ENCODE results near the gene TTLL11. TPM values are rescaled to one million over a fixed set of nuclear protein-coding genes. Genes with fewer than 3 reads are reported as not detected.

TTLL11 gene
- polyA plus RNA-seq, 1 of the 3 experiments (the other 2 are of a cell fraction) = 6.8 TPM

DNA sequence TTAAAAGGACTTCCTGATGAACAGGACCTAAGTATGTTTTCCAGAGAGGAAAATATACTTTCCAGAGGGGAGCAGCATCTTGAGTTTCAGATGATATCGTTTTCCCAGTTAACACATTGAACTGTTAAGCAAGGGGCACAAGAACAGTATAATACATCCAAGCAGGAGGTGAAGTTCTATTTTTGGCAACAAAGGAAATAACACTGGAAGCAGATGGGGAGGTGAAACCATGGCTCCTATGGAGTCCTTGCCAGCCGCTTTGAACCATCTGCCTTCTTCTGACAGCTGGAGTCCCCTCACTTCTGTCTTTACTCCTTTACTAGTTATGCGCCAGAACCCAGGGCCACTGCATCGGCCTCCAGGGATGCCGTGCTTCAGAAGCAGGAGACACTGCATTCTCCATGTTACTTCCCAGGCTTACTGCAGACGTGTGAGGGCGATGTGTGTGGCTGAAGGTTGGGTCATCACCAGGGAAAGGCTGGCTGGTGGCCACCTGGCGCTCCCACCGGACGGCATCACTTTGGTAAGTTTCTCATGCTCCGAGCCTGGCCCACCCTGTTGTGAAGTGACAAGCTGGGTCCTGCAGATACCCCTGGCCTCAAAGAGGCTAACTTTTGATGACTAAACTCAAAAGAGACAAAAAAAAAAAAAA is 77.8 kb downstream of the TTLL11 start:
- no peaks in the 10 kb centered on the region for H4K20me1 ChIP-seq (ENCODE audit: insufficient read depth)

GRCh38 chr9:122011818-122012498 is 81.2 kb downstream of the TTLL11 start:
- WGBS (ENCODE audit: low lambda C conversion rate) = 90% methylated on average over 4 of the region's 4 CpGs
- H3K36me3 ChIP-seq (replicated peaks in 1 of 2; ENCODE audit: control insufficient read depth in 1 of 2, insufficient read depth in 2 of 2, low read length in 1 of 2) = peaks cover 0 to 3% of the 10 kb centered on the region in 2 experiments
- H3K4me3 ChIP-seq (ENCODE audit: low read depth in 2 of 2, low read length in 1 of 2) = no peak overlapping the region
- no peaks in the 10 kb centered on the region for H3F3A ChIP-seq (replicated peaks; ENCODE audit: insufficient read depth)
- H3K9me3 ChIP-seq = no peaks in the 10 kb centered on the region
- no peaks in the 10 kb centered on the region for H3K4me1 ChIP-seq (ENCODE audit: control insufficient read depth in 1 of 2, insufficient read depth in 2 of 2, low read depth in 1 of 2, low read length in 1 of 2)
- no peaks in the 10 kb centered on the region for H3K79me2 ChIP-seq (ENCODE audit: insufficient read depth)
- TF ChIP-seq PBX3 (IDR thresholded peaks at IDR 0.05) = no peak
- TF ChIP-seq ELF1 (IDR thresholded peaks at IDR 0.05) = no peak
- no peak for TF ChIP-seq CHD2 (IDR thresholded peaks at IDR 0.05; ENCODE audit: low read length, partially characterized antibody)
- no peak for TF ChIP-seq YY1 (IDR thresholded peaks at IDR 0.05; ENCODE audit: low read depth)
- TF ChIP-seq GABPA (IDR thresholded peaks at IDR 0.05; ENCODE audit: low read depth) = no peak
- TF ChIP-seq SMC3 (IDR thresholded peaks at IDR 0.05; ENCODE audit: low read depth, low read length) = no peak
- H3K27ac ChIP-seq (ENCODE audit: low read depth in 2 of 2, low read length in 1 of 2) = no peak overlapping the region
- no peaks in the 10 kb centered on the region for H3K9me2 ChIP-seq
- CTCF ChIA-PET = no interaction called here
- no peak overlapping the region for H2AFZ ChIP-seq (ENCODE audit: low read depth)
- no peaks in the 10 kb centered on the region for H3K27me3 ChIP-seq (ENCODE audit: insufficient read depth)
- H4K20me1 ChIP-seq (ENCODE audit: insufficient read depth) = no peaks in the 10 kb centered on the region
- no peak overlapping the region for H3K9ac ChIP-seq
- DNase-seq = no peak
- no peak overlapping the region for H3K4me2 ChIP-seq
- POLR2A ChIA-PET = no interaction called here

More for the DNA sequence above, 77.8 kb downstream of the TTLL11 start:
- H3K4me3 ChIP-seq (ENCODE audit: low read depth in 2 of 2, low read length in 1 of 2) = no peak overlapping the region
- H3K9ac ChIP-seq = no peak overlapping the region
- no peak overlapping the region for H3K4me2 ChIP-seq
- H3K27me3 ChIP-seq (ENCODE audit: insufficient read depth) = no peaks in the 10 kb centered on the region
- no peak overlapping the region for H2AFZ ChIP-seq (ENCODE audit: low read depth)
- H3K27ac ChIP-seq (ENCODE audit: low read depth in 2 of 2, low read length in 1 of 2) = no peak overlapping the region
- no peaks in the 10 kb centered on the region for H3K9me2 ChIP-seq
- ChIA-PET POLR2A (no interaction called here), CTCF (interaction anchor here (1.5 kb wide), 1 partner anchor 10 kb away, joined by 5 read pairs; no protein-coding TSS in a partner anchor)
- no peak for DNase-seq
- H3K36me3 ChIP-seq (replicated peaks in 1 of 2; ENCODE audit: control insufficient read depth in 1 of 2, insufficient read depth in 2 of 2, low read length in 1 of 2) = peaks cover 0 to 3% of the 10 kb centered on the region in 2 experiments
- 94% methylated on average over 11 of the region's 11 CpGs for WGBS (ENCODE audit: low lambda C conversion rate)
- no peaks in the 10 kb centered on the region for H3K4me1 ChIP-seq (ENCODE audit: control insufficient read depth in 1 of 2, insufficient read depth in 2 of 2, low read depth in 1 of 2, low read length in 1 of 2)
- no peak for TF ChIP-seq GABPA (IDR thresholded peaks at IDR 0.05; ENCODE audit: low read depth)
- TF ChIP-seq JUND (IDR thresholded peaks at IDR 0.05) = no peak
- TF ChIP-seq EP300 (IDR thresholded peaks at IDR 0.05; ENCODE audit: borderline replicate concordance in 1 of 2, low read depth in 1 of 2, low read length in 1 of 2) = no peak
- TF ChIP-seq RAD21 (IDR thresholded peaks at IDR 0.05; ENCODE audit: low read length) = no peak
- TF ChIP-seq POLR2AphosphoS5 (IDR thresholded peaks at IDR 0.05; ENCODE audit: low read depth, low read length) = no peak
- no peak for TF ChIP-seq RXRA (IDR thresholded peaks at IDR 0.05; ENCODE audit: borderline replicate concordance, low read depth)
- TF ChIP-seq, protein P1, sequence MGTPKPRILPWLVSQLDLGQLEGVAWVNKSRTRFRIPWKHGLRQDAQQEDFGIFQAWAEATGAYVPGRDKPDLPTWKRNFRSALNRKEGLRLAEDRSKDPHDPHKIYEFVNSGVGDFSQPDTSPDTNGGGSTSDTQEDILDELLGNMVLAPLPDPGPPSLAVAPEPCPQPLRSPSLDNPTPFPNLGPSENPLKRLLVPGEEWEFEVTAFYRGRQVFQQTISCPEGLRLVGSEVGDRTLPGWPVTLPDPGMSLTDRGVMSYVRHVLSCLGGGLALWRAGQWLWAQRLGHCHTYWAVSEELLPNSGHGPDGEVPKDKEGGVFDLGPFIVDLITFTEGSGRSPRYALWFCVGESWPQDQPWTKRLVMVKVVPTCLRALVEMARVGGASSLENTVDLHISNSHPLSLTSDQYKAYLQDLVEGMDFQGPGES (IDR thresholded peaks at IDR 0.05; ENCODE audit: low read depth, low read length) = no peak
- no peak for TF ChIP-seq MXI1 (IDR thresholded peaks at IDR 0.05; ENCODE audit: low read depth, low read length)
- TF ChIP-seq NFIC (IDR thresholded peaks at IDR 0.05; ENCODE audit: borderline replicate concordance) = no peak
- no peak for TF ChIP-seq USF1 (IDR thresholded peaks at IDR 0.05; ENCODE audit: borderline replicate concordance, low read depth)
- no peak for TF ChIP-seq FOSL2 (IDR thresholded peaks at IDR 0.05; ENCODE audit: borderline replicate concordance, low read depth)
- TF ChIP-seq, protein P2, sequence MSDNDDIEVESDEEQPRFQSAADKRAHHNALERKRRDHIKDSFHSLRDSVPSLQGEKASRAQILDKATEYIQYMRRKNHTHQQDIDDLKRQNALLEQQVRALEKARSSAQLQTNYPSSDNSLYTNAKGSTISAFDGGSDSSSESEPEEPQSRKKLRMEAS (IDR thresholded peaks at IDR 0.05; ENCODE audit: low read depth) = no peak
- no peak for TF ChIP-seq SMC3 (IDR thresholded peaks at IDR 0.05; ENCODE audit: low read depth, low read length)
- H3F3A ChIP-seq (replicated peaks; ENCODE audit: insufficient read depth) = no peaks in the 10 kb centered on the region
- H3K9me3 ChIP-seq = no peaks in the 10 kb centered on the region
- no peaks in the 10 kb centered on the region for H3K79me2 ChIP-seq (ENCODE audit: insufficient read depth)

Measured in SK-N-SH (cell line).